HFF-Myc (cell line): ENCODE measurements around the gene ID1.

Experiments used
- DNase-seq: peaks from one replicate; pipeline ENCODE4 v3.0.0-alpha.2; 2011; ENCODE audit warnings: low read depth; ENCODE audit errors: extremely low read depth
- H3K4me3 ChIP-seq: replicated peaks from 2 replicates; pipeline ENCODE4 v1.5.1; 2011; ENCODE audit warnings: low read depth, mild to moderate bottlenecking, control low read depth, low read length
- TF ChIP-seq, protein P1 (sequence below): IDR thresholded peaks from 2 replicates; pipeline ENCODE4 v1.5.1; 2012; ENCODE audit warnings: mild to moderate bottlenecking, low read depth, low read length, control low read depth; ENCODE audit errors: missing control alignments

ID1 gene

DNA sequence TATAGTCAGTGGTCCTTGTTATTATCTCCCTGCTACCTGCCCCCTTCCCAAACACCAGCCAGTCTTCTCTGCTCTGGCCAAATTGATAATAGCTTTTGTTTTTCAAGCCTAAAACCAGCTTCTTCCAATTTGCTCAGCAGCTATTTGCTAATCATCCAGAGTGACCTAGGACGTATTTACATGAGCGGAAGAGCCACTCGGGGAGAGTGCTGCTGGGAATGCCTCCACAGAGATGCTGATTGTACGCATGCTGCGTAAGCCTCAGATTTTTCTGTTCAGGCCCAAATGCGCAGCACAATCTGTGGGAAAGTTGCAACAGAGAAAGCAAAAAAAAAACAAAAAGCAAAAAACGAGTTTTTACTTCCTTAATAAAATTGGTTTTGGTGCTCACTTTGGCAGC lies 24.4 kb upstream of the ID1 start:
- DNase-seq, result no peak
- TF ChIP-seq, protein P1, sequence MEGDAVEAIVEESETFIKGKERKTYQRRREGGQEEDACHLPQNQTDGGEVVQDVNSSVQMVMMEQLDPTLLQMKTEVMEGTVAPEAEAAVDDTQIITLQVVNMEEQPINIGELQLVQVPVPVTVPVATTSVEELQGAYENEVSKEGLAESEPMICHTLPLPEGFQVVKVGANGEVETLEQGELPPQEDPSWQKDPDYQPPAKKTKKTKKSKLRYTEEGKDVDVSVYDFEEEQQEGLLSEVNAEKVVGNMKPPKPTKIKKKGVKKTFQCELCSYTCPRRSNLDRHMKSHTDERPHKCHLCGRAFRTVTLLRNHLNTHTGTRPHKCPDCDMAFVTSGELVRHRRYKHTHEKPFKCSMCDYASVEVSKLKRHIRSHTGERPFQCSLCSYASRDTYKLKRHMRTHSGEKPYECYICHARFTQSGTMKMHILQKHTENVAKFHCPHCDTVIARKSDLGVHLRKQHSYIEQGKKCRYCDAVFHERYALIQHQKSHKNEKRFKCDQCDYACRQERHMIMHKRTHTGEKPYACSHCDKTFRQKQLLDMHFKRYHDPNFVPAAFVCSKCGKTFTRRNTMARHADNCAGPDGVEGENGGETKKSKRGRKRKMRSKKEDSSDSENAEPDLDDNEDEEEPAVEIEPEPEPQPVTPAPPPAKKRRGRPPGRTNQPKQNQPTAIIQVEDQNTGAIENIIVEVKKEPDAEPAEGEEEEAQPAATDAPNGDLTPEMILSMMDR, result no peak
- H3K4me3 ChIP-seq, result no peak overlapping the region

DNA sequence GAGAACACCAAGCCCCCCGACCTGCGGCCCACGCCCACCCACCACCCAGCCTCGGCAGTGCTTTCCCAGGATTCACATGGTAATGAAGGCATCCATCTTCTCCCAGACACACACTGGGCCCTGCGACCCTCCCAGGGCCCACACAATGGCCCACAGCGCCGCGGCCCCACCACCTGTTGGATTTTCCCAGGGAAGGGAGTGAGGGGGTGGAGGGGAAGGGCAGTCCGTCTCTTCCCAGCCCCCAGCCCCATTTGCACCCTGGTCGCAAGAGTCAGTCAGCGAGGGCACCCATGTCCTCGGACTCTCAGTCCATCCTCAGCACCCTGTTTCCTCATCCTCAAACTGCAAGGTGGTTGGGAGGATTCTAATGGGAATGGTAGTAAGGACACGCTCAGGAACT lies 23.7 kb upstream of the ID1 start:
- no peak overlapping the region for H3K4me3 ChIP-seq
- DNase-seq, result no peak
- TF ChIP-seq, protein P1, result no peak

DNA sequence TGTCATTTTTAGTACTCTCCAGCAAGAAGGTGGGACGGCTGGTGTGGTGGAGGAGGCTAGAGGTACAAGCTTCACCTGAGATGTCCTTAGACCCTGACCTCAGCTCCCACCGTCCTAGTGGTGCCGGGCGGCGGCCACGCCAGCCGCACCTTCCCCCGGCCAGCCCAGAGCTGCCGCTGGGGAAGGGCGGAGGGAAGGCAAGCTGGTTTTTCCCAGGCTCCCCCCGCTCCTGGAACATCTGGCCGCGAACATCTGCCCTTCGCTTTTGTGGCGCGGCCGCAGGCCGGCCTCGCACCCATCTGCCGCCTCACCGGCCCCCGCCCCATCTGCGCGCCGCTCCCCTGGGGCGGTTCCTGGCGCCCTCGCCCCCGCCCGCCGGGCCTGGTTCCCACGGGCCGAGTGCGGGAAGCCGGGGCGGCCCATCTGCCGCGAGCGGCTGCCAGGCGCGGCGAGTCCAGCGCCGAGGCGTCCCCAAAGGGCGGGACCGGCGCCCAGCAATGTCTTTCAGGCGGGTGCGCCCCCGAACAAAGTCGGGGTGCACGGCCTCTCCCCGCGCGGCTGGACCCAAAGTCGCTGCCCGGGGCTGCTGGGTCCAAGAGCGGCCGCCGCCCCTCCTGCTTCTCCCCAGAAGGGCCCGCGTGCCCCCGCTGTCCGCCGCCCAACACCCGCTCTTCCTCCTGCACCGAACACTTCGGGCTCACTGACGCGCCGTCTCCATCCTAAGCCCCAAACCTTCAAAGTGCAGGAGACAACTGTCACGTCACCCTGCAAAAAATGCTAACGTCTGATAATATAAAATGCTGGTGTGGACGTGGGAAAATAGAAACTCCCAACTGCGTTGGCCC lies 17.3 kb upstream of the ID1 start:
- DNase-seq, result no peak
- TF ChIP-seq, protein P1, result no peak
- H3K4me3 ChIP-seq, result peak overlapping the region; percentile 28

DNA sequence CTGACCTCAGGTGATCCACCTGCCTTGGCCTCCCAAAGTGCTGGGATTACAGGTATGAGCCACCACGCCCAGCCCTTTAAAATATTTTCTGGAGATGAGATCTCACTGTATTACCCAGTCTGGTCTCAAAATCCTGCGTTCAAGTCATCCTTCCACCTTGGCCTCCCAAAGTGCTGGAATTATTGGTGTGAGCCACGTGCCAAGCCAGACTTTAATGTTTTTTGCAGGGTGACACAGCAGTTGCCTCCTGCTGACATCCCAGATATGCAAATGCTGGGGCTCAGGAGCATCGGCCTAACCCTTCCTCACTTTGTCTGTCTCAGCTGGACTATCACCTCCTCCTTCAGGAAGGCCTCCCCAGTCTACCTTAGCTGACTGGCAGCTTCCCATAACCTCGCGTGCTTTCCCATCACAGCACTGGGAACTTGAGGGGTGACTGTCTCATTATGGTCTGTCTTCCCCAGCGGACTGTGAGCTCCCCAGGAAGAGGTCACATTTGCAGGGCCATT lies 14.3 kb upstream of the ID1 start:
- TF ChIP-seq, protein P1, result no peak
- H3K4me3 ChIP-seq, result no peak overlapping the region
- no peak for DNase-seq

DNA sequence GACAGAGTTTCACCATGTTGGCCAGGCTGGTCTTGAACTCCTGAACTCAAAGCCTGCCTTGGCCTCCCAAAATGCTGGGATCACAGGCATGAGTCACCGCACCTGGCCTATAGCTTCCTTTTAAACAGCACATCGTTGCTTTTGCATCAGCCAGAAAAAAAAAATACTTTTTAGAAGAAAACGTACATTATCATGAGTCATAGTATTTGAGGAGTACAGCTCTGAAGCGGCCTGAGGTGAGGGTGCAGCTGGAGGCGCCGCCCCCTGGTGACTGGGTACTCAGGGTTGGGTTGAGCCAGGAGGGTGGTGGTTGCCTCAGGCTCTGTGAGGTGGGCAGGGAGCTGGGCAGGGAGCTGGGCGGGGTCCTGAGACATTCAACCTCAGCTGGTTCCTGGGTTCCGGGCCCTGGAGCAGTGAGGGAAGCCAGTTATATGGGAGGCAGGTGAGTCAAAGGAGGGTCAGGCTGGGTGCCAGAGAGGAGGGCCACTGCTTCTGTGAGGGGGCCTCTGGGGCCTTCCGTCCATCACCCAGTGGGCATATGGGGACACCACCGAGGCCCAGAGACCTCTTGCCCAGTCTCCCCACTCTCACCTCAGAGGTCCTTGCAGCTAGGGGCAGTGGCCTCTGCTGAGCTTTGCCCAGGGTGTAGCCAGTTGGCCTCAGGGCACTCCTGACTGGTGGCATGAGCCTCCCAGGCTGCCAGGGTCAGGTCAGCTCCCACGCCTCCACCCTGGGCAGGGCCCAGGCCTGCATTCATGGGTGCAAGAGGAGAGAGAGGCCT lies 11.7 kb upstream of the ID1 start:
- DNase-seq, result no peak
- H3K4me3 ChIP-seq, result no peak overlapping the region
- TF ChIP-seq, protein P1, result no peak

DNA sequence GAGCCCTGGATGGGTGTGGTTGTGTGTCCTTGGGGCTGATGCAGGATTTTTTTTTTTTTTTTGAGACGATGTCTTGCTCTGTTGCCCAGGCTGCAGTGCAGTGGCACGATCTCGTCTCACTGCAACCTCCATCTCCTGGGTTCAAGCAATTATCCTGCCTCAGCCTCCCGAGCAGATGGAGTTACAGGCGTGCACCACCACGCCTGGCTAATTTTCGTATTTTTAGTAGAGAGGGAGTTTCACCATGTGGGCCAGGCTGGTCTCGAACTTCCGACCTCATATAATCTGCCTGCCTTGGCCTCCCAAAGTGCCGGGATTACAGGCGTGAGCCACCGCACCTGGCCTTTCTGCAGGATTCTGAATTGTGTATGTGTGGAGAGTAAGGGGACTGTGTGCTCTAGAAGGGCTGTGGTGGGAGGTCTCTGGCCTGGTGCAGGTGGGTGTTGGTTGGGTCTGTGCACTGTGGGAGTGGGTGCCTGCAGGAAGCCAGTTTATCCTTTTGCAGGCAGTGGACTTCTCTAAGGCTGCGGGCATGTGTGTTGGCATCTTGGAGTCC lies 11.0 kb upstream of the ID1 start:
- TF ChIP-seq, protein P1, result no peak
- DNase-seq, result no peak
- no peak overlapping the region for H3K4me3 ChIP-seq
